ENCODE measurements around the gene ZSCAN30.

ZSCAN30 gene

DNA sequence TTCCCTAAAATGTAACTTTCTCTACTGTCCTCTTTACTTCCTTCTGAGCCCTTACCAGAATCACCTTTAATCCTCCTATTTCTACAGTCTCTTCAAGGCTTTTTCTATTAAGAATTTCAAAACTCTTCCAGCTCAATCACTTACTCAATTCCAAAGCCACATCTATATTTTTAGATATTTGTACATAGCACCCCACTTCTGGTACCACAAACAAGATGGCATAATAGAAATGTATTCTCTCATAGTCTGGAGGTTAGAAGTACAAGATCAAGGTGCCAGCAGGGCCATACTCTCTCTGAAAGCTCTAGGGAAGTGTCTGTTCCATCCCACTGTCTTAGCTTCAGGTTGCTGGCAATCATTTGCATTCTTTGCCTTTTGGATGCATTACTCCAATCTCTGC, 11.1 kb downstream of the ZSCAN30 start:
- no peak for DNase-seq

DNA sequence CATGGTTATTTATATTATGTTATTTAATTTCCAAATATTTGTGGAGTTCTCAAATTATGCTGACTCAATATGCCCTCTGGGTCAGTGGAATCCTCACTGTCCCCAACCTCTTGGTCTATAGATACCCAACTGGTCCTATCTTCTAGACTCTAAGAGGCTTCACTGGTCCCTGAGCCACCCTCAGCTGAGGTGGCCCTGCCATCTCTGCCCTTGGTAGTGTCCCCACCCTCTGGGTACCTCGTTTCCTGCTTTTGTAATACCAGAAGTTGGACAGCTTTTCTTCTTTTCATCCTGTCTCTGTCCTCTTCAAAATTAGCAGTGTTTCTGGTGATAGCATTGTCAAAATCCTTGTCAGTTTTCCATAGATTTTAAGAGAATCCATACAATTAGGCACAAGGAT, 11.9 kb downstream of the ZSCAN30 start:
- no peak for DNase-seq

DNA sequence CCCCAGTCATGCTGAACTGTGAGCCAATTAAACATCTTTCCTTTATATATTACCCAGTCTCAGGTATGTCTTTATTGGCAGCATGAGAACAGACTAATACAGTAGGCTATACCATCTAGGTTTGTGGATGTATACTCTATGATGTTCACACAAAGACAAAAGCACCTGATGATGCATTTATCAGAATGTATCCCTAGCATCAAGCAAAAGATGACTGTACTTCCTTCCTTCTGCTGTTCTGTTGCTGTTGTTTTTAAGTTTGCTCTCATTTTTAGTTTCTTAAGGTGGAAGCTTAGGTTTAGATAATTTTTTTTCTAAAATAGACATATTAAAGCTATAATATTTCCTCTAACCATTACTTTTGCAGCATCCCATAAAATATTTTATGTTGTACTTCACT, 12.4 kb downstream of the ZSCAN30 start:
- no peak for DNase-seq

DNA sequence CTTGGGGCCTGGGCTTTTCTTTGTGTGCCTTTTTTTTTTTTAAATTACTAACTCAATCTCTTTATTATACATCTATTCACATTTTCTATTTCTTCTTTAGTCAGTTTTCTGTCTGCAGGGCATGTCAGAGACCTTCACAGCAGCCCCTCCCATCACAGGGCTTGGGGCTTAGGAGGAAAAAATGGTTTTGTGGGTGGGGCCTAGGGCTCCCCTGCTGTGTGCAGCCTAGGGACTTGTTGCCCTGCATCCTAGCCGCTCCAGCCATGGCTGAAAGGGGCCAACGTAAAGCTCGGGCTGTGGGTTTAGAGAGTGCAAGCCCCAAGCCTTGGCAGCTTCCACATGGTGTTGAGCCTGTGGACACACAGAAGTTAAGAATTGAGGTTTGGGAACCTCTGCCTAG, 13.8 kb downstream of the ZSCAN30 start:
- no peak for DNase-seq

DNA sequence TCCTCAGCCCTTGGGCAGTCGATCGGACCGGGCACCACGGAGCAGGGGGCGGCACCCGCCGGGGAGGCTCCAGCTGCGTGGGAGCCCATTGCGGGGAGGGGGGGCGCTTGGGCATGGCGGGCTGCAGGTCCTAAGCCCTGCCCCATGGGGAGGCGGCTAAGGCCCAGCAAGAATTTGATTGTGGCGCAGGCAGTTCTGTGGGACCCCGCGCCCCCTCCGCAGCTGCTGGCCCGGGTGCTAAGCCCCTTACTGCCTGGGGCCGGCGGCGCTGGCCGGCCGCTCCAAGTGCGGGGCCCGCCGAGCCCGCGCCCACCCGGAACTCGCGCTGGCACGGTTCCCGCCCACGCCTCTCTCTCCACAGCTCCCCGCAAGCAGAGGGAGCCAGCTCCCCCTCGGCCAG, 18.4 kb downstream of the ZSCAN30 start:
- no peak for DNase-seq

DNA sequence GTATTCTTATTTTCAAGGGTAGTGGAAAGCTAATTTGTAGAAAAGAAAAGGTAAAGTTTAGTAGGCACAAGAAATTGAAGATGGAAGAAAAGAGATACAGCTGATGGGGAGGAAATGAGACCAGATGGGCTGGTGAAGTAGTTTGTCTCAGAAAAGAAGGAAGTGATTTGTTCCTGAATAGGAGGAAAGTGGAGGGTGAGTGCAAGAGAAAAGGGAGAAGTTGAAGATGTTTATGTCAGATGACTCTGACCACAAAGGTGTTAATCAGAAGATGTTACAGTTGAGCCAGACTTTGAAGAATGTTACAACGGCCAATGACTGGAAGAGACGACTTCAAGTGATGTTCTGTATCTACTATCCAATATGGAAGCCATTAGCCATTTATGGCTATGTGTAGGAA, 21.2 kb downstream of the ZSCAN30 start:
- DNase-seq = no peak

DNA sequence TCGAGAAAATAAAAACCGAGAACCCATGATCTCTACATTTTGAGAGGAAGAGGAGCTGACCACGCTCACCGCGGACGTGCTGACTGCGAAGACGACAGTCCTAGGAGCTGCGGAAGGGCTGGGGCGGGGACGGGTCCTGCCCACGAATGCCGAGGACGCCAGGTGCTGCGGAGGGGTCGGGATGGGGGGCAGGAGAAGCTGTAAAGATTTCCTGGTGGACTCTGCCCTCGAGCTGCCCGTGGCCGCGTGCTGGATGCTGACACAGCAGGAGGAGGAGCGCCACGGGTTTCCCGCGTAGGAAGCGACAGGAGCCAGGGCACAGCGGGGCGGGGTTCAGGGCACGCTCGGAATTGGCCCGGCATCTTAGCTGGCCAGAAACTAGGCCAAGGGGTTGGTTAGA, 22.2 kb downstream of the ZSCAN30 start:
- no peak for DNase-seq

DNA sequence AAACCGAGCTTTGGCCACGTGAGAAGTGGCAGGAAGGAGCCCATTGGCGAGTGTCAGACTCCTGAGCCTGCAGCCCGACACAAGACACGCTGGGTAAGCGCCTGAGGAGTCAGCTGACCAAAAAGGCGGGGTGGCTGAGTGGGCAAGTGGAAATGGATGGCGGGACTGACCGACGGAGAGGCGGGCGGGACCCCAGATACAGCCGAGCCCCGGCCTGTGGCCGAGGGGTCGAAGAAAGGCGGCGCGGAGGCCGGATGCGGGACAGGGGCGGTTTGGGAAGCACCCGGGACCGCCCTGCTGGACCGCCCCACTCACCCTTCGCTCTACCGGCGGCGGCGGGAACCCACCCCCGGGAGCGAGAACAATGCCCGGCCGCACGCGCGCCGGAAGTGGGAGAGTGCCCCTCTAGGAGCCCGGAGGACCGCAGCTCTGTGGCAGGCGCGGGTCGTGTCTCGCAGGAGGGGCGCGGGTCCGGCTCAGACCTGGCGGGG, 22.8 kb downstream of the ZSCAN30 start:
- peak; percentile 61 for DNase-seq

DNA sequence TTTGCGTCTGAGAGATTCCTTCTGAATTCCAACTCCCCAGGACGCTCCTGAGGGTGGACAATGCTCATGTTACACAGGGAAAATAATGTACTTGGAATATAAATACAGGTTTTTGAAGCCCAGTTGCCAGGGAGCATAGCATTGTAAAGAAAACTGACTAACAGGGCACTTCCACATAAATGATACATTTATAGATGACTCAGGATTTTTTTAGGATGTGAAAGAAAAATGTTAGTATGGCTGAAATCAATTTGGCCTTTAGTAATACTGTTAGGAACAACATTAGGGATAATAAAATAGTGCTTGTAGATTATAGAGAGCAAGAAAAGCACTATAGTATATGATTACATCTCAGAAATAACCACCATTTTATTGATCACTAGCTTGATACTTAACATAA, 25.6 kb downstream of the ZSCAN30 start:
- no peak for DNase-seq

DNA sequence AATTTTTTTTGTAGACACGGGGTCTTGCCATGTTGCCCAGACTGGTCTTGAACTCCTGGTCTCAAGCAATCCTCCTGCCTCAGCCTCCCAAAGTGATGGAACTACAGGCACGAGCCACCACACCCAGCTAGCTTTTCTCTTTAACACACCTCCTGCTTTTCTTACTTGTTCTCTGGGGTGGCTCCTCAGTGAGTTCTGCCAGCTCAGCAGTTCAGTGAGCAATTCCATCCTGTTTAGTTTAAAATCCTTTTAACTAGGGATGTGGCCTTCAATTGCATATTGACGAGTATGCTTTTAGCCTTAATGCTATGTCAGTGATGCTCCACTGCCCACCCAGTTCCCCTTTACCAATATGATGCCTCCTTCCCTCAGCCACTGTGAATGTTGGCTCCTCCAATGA, 33.1 kb downstream of the ZSCAN30 start:
- no peak for DNase-seq

DNA sequence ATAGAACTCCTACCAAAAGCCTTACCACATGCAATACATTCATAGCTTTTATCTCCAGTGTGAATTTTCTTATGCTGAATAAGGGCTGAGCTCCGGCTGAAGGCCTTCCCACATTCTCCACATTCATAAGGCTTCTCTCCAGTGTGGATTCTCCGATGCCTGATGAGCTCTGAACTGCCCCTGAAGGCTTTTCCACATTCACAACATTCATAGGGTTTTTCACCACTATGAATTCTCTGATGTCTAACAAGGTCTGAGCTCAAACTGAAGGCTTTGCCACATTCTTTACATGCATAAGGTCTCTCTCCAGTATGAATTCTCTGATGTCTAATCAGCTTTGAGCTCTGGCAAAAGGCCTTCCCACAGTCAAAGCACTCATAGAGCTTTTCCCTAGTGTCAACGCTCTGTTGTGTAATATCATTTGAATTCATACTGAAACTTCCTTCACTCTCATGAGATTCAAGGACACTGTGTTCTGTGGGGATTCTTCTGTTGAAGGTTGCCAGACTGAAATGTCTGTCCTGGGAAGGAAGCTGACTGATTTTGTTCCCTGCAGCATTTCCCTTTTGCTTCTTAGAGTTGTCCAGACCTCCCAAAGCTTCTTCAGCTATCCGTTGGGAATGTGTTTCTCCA, 36.3 kb downstream of the ZSCAN30 start:
- no peak for DNase-seq

DNA sequence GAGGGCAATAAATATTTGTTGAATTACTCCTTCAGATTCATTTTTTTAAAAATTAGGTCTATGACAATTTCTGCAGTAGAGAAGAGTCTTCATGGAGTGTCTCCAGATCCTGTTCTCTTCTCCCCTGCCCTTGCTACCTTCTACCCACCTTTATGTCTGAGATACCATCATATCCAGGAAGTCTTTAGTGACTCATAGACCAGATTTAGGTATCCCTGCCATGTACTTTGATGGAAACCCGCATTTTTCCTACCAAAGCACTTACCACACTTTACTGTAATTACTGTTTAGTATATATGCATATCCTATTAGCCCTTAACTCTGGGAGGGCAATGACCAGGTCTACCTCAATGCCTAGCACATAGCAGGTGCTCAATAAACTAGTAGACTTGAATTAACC, 37.6 kb downstream of the ZSCAN30 start:
- no peak for DNase-seq

DNA sequence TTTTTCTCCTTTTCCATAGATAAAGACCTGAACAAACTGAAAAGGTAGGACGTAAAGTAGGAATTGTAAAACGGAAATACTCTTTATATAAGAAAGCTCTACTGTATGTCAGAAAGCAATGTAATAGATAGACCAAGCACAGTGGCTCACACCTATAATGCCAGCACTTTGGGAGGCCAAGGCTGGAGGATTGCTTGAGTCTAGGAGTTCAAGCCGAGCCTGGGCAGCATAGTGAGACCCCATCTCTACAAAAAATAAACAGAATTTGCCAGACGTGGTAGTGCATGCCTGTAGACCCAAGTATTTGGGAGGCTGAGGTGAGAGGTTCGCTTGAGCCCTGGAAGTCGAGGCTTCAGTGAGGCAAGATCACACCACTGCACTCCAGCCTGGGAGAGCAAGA, 41.6 kb downstream of the ZSCAN30 start:
- DNase-seq = no peak

DNA sequence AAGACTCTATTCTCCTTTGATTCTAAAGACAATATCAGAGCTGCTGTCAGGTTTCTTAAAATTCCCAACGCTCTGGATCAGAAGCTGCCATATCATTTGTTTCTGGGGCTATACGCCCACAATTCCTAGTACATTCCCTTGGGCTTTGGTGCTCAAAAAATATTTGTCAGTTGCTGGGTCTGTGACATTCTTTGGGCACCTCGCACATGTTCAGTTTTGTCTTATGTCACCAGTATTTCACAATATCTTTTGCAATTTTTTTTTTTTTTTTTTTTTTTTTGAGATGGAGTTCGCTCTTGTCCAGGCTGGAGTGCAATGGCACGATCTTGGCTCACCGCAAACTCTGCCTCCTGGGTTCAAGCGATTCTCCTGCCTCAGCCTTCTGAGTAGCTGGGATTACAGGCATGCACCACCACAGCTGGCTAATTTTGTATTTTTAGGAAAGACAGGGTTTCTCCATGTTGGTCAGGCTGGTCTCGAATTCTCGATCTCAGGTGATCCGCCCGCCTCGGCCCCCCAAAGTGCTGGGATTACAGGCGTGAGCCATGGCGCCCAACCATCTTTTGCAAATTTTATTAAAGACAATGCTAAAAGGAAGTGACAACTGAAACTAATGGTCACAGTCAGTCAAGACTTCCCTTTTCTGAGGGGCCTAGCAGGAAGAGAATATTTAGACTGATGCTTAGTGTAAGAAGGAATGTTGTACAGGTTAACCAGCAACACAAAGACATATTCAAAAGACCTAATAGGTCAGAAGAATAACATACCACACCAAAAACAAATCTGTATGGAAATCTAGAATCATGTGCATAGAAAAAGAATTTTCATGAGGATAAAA, 42.4 kb downstream of the ZSCAN30 start:
- DNase-seq = no peak

DNA sequence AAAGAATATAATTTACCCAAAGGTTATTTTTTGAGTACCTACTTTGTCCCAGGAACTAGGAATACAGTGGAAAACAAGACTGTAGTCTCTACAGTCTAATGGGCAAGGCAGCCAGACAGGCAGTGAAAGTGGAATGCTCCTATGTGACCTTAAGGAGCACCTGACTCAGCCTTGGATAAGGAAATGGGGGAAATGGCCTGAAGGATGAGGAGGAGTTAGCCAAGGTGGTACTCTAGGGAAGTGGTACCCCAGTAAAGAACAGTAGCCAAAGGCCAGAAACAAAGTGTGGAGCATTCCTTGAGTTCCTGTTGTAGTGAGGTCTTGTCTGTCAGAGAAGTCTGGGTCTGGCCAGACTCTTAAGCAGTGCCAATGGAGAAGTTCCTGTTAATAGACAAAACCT, 43.2 kb downstream of the ZSCAN30 start:
- no peak for DNase-seq

DNA sequence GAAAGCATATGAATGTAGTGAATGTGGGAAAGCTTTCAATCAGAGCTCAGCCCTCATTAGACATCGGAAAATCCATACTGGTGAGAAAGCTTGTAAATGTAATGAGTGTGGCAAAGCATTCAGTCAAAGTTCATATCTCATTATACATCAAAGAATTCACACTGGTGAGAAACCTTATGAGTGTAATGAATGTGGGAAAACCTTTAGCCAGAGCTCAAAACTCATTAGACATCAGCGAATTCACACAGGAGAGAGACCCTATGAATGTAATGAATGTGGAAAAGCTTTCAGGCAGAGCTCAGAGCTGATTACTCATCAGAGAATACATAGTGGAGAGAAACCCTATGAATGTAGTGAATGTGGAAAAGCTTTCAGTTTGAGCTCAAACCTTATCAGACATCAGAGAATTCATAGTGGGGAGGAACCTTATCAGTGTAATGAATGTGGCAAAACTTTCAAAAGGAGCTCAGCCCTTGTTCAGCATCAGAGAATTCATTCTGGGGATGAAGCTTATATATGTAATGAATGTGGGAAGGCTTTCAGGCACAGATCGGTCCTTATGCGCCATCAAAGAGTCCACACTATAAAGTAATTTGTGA, 44.2 kb downstream of the ZSCAN30 start:
- DNase-seq = no peak

DNA sequence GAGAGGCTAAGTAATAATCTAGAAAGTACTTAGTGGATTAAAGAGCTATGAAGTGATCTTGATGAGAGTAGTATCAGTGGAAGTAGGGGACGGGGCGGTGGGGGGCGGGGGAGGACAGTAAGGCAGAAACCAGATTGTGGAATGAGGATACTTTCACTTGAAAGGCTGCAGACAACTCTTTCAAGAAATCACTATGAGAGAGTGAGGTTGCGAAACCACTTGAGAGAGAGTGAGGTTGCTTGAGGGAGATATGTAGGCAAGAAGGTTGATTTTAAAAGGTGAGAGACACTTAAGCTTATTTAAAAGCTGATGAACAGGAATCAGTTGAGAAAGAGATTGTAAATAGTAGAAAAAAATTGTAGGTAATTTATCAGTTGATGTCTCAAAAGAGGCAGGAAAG, 45.4 kb downstream of the ZSCAN30 start:
- no peak for DNase-seq

DNA sequence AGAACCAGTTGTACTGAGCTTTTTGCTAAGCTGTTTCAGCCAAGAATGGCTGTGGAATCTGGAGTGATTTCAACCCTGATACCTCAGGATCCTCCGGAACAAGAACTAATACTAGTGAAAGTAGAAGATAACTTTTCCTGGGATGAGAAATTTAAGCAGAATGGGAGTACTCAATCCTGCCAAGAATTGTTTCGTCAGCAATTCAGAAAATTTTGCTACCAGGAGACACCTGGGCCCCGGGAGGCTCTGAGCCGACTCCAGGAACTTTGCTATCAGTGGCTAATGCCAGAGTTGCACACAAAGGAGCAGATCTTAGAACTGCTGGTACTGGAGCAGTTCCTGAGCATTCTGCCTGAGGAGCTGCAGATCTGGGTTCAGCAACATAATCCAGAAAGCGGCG, 47.6 kb downstream of the ZSCAN30 start:
- DNase-seq = no peak

DNA sequence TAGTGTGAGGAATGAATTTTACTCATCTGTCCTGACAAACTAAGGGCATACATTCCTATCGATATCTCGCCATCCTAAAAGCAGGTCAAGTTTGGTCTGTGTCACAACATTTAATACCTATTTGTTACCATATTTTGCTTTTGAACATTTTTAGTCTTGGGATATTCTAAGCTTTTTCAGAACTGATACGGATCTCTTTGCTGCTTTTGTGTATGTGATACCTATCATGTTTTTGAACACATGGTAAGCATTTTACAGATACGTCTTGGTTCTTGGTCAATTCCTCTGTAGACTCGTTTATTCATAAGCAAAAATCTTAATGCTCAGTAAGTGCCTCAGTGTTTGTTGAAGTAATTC, 48.6 kb downstream of the ZSCAN30 start:
- no peak for DNase-seq

DNA sequence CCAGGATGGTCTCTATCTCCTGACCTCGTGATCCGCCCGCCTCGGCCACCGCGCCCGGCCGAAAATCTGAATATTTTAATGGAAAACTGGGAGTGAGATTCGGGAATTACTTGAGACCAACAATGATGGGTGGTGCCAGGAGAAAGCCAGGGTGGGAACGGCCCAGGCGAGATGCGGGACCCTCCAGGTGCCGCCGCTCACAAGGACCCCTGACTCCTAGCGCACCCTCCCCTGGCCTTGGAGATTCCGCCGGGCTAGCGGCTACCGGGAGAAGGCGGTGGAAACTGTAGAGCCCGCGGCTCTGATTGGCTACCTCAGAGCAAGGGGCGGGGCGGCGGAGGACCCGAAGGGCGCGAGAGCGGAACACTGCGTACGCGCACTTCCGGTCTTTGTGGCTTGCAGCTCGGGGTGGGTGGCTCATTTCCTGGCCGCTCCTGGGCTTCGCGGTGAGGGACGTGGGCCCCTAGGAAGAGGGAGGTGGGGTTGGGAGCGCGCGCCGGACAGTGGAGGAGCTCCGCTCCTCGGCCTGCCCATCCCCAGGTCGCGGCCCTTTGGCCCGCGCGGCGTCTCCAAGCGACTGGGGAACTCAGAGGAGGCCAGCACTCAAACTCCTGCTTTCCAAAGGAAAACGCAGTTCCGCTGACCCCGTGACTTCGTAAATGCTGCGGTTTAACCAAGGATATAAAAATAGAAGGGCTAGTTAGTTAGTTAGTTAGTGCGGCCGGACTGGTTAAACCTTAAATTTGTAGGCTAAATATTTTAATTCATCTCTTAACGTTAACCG, 49.2 kb downstream of the ZSCAN30 start, which contains the start of gene ZNF397:
TSS of gene ZNF397 (plus strand) at position 371 of the 784 bp plus-strand sequence. CDS start 1,437 bp downstream, outside the sequence.
- peak; percentile 95 for DNase-seq

DNA sequence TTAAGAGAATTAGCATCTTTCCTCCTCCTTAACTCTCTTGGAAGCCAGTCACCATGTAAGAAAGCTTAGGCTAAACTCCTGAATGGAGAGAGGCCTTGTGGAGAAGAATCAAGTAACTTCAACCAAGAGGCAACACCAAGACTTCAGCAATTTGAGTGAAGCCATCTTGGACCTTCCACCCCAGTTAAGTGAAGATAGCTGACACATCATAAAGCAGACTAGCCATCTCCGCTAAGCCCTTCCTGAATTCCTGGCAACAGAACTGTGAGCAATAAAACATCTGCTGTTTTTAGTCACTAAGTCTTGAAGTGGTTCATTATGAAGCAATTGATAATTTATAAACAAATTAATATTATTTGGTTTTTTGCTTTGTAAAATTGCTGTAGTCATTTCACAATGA, 50.7 kb downstream of the ZSCAN30 start:
- DNase-seq = no peak

DNA sequence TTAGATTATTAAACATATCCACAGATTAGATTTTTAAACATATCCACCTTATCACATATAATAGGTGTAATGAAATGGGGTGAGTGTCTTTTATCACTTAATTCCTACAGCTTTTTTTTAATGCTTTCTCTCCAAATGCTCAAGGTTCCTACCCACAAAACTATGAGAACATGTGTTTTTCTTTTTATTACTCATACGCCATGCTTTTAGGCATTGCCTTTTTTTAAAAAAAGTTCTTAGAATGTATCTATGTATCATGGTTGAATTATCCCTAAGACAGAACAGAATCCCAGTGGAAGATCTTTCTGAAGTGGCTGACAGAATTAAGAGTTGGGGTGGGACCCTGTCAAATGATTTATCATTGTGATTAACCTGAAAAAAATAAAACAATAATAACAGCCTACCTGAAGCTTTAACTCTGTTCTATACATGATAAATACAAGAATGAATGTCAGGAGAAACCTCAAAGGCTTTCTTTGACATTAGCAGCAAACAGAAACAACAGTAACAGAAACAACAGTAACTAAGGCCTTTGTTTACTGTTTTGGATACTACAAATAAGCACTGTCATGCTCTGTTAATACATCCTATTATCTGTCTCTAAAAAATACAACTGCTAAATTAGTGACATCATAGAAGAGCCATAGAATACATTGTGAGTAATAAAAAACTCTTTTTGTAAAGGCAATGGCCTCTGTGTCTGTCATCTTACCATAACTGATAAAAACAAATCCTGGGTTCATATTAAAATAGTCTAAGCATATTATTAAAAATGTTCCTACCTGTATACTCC, 53.3 kb downstream of the ZSCAN30 start:
- no peak for DNase-seq
